Panc1 (cell line): Measurements from ENCODE around the gene TANC1.

ENCODE experiments used
- POLR2AphosphoS5 ChIP-seq: IDR thresholded peaks from 2 replicates; pipeline ENCODE4 v1.6.1; 2012; ENCODE audit warnings: mild to moderate bottlenecking, low read depth, low read length, moderate library complexity
- TF ChIP-seq, protein P1 (sequence below): fragments of 450-650 bp; IDR thresholded peaks from 2 replicates; pipeline ENCODE4 v1.5.1; 2017; ENCODE audit warnings: mild to moderate bottlenecking

DNA sequence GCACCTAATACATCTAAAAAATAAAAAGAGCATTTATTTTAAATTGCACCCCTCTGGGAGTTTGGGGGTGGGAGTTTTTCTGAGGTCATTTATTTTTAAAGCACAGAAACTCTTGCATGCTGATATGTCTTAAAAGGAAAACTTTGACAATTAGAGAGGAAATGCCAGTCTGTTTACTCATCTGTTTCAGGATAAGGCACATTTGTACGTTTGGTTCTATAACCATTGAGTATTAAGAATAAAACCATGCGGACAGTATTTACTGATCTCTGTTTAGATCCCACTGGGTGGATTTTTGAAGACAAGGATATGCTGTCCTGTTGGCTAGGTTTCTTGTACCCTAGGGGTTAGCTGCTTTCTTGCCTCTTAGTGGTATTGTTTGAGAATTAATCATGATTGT is 122.9 kb downstream of the TANC1 start:
- TF ChIP-seq, protein P1, sequence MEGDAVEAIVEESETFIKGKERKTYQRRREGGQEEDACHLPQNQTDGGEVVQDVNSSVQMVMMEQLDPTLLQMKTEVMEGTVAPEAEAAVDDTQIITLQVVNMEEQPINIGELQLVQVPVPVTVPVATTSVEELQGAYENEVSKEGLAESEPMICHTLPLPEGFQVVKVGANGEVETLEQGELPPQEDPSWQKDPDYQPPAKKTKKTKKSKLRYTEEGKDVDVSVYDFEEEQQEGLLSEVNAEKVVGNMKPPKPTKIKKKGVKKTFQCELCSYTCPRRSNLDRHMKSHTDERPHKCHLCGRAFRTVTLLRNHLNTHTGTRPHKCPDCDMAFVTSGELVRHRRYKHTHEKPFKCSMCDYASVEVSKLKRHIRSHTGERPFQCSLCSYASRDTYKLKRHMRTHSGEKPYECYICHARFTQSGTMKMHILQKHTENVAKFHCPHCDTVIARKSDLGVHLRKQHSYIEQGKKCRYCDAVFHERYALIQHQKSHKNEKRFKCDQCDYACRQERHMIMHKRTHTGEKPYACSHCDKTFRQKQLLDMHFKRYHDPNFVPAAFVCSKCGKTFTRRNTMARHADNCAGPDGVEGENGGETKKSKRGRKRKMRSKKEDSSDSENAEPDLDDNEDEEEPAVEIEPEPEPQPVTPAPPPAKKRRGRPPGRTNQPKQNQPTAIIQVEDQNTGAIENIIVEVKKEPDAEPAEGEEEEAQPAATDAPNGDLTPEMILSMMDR: no peak
- no peak for TF ChIP-seq POLR2AphosphoS5
